K562 (cell line): ENCODE data around the gene SLC35F2. TPM values are rescaled to one million over a fixed set of nuclear protein-coding genes. Genes with fewer than 3 reads are reported as not detected.

Source experiments
- ATAC-seq: fragments of 200-7000 bp; cut with Tn5 transposase; 3 replicates; pipeline ENCODE4 v1.9.1; 2020; ENCODE audit warnings: moderate library complexity
- BruUV-seq: library from RNA; stranded (reverse); fragments of 400-500 nt; replicated peaks from 2 replicates; lab custom pipeline; 2021; lab: Mats Ljungman, UMichigan
- CTCF ChIA-PET: fragments of 300-600 bp; formaldehyde crosslinking; extraction: SDS; loops from one replicate; lab custom pipeline; 2021; ENCODE audit warnings: low intra/inter-chr PET ratio; lab: Yijun Ruan, JAX
- POLR2A ChIA-PET: fragments of 300-600, 350-650 bp; sonication (Branson Sonifier 250); formaldehyde crosslinking; extraction: SDS; loops from one replicate; lab custom pipeline; 2021; ENCODE audit warnings: antibody characterized with exemption, inconsistent platforms; lab: Yijun Ruan, JAX
- DNase-seq, 4 experiments: peaks; one replicate each; pipeline versions ENCODE4 v3.0.0 to v3.0.0-alpha.2; 2011 to 2018; ENCODE audit warnings: low spot score in 3 of 4, mixed read lengths in 3 of 4; ENCODE audit errors: extremely low read depth in 1 of 4
- FAIRE-seq: peaks from 2 replicates; lab custom pipeline; 2011; peaks lifted over from hg19 to GRCh38; lab: Jason Lieb, UNC
- H2AFZ ChIP-seq: 2 replicates; pipeline ENCODE4 v1.6.0; 2011; ENCODE audit warnings: low read depth, low read length, control low read depth, inconsistent platforms
- H3K27ac ChIP-seq: fragments of 200-600 bp; 3 replicates; pipeline ENCODE4 v1.8.0; 2011; ENCODE audit warnings: low read depth, mild to moderate bottlenecking, control low read depth, inconsistent platforms, low read length, moderate library complexity, mixed read lengths; ENCODE audit errors: extremely low read depth
- H3K27me3 ChIP-seq, 2 experiments: fragments of 300-600 bp in 1 of 2; 2 replicates in 1 of 2; 3 replicates in 1 of 2; pipeline versions ENCODE4 v1.6.0 to v1.8.0; 2011; ENCODE audit warnings: inconsistent platforms in 2 of 2, low read length in 2 of 2, mild to moderate bottlenecking in 1 of 2, mixed read lengths in 1 of 2, moderate library complexity in 1 of 2; ENCODE audit not compliant: control insufficient read depth in 2 of 2, insufficient read depth in 2 of 2
- H3K36me3 ChIP-seq: fragments of 300-600 bp; 3 replicates; pipeline ENCODE4 v1.8.0; 2011; ENCODE audit warnings: mild to moderate bottlenecking, low read length, inconsistent platforms; ENCODE audit not compliant: control insufficient read depth, insufficient read depth
- H3K4me1 ChIP-seq, 2 experiments: fragments of 200-600 bp in 1 of 2; replicated peaks in 1 of 2; 2 replicates in 1 of 2; 3 replicates in 1 of 2; pipeline versions ENCODE4 v1.5.1 to v1.8.0; 2011; ENCODE audit warnings: inconsistent platforms in 2 of 2, low read length in 2 of 2, mild to moderate bottlenecking in 1 of 2, mixed read lengths in 1 of 2, moderate library complexity in 1 of 2; ENCODE audit not compliant: control insufficient read depth in 2 of 2, insufficient read depth in 2 of 2
- H3K4me2 ChIP-seq: 2 replicates; pipeline ENCODE4 v1.6.1; 2011; ENCODE audit warnings: low read length, control low read depth, inconsistent platforms, mixed read lengths; ENCODE audit not compliant: insufficient read depth
- H3K4me3 ChIP-seq: fragments of 200-600 bp; sonication (generic), shearing (Covaris generic); 2 replicates; pipeline ENCODE4 v1.5.1; 2016; ENCODE audit warnings: control low read depth, inconsistent platforms
- H3K79me2 ChIP-seq: fragments of 200-600 bp; 3 replicates; pipeline ENCODE4 v1.8.0; 2011; ENCODE audit warnings: low read length, inconsistent platforms; ENCODE audit not compliant: control insufficient read depth, insufficient read depth
- H3K9ac ChIP-seq, 2 experiments: 2 replicates each; pipeline versions ENCODE4 v1.6.0 to v1.6.1; 2011; ENCODE audit warnings: low read depth in 2 of 2, low read length in 2 of 2, control low read depth in 1 of 2, inconsistent platforms in 1 of 2, mild to moderate bottlenecking in 1 of 2, mixed read lengths in 1 of 2; ENCODE audit not compliant: insufficient read depth in 1 of 2
- H3K9me1 ChIP-seq: one replicate; pipeline ENCODE4 v1.6.0; 2011; ENCODE audit warnings: inconsistent platforms, mild to moderate bottlenecking, low read length, moderate library complexity; ENCODE audit not compliant: control insufficient read depth, insufficient read depth
- H3K9me3 ChIP-seq: replicated peaks from 2 replicates; pipeline ENCODE4 v1.5.1; 2011; ENCODE audit warnings: low read depth, low read length, inconsistent platforms; ENCODE audit not compliant: control insufficient read depth, insufficient read depth
- H4K20me1 ChIP-seq: replicated peaks from 2 replicates; pipeline ENCODE4 v1.6.1; 2011; ENCODE audit warnings: low read length, inconsistent platforms, mixed read lengths; ENCODE audit not compliant: control insufficient read depth, insufficient read depth
- HMG20B ChIP-seq: fragments of 250-450 bp; sonication (Bioruptor Pico); IDR thresholded peaks from 2 replicates; pipeline ENCODE4 v1.5.0; 2021; ENCODE audit warnings: mild to moderate bottlenecking
- NCOR1 ChIP-seq: fragments of 450-650 bp; IDR thresholded peaks from 2 replicates; pipeline ENCODE4 v1.6.1; 2016; ENCODE audit warnings: mild to moderate bottlenecking, moderate library complexity
- POLR2B ChIP-seq: fragments of 450-650 bp; IDR thresholded peaks from 2 replicates; pipeline ENCODE4 v1.6.1; 2018; ENCODE audit warnings: low read depth; ENCODE audit not compliant: partially characterized antibody
- THAP12 ChIP-seq: fragments of 250-450 bp; sonication (Bioruptor Pico); IDR thresholded peaks from 2 replicates; pipeline ENCODE4 v1.9.0; 2021; ENCODE audit warnings: mild to moderate bottlenecking, inconsistent platforms
- ZNF280A ChIP-seq: fragments of 450-650 bp; IDR thresholded peaks from 2 replicates; pipeline ENCODE4 v1.6.1; 2018; ENCODE audit warnings: mild to moderate bottlenecking, low read depth; ENCODE audit not compliant: partially characterized antibody
- ZNF589 ChIP-seq: fragments of 200-800 bp; sonication (Bioruptor generic); IDR thresholded peaks from 2 replicates; pipeline ENCODE4 v1.6.1; 2016; ENCODE audit warnings: low read depth, missing genetic modification characterization, missing compliant biosample characterization
- ZNF668 ChIP-seq: fragments of 250-450 bp; sonication (Bioruptor Pico); IDR thresholded peaks from 2 replicates; pipeline ENCODE4 v1.8.0; 2022; ENCODE audit warnings: mild to moderate bottlenecking, inconsistent platforms
- WGBS: fragments of 100-300 bp; shearing (Covaris generic); methylation state at CpG from one replicate; pipeline ENCODE4 v1.1.6; 2016; ENCODE audit warnings: low coverage, mixed read lengths; ENCODE audit not compliant: insufficient coverage; ENCODE audit errors: missing lambda C conversion rate; 5-methylcytosine and 5-hydroxymethylcytosine counted together
- in situ Hi-C: fragments of 300-500 bp; cut with MboI; formaldehyde crosslinking; loops from 4 replicates; pipeline ENCODE4 v1.15.0; 2018; ENCODE audit warnings: inconsistent platforms, mixed read lengths
- intact Hi-C: fragments of 100-400 bp; cut with micrococcal nuclease; formaldehyde crosslinking; loops from 2 replicates; pipeline ENCODE4 v1.14.2; 2022
- polyA plus RNA-seq, 8 experiments: library from polyadenylated mRNA; depleted of rRNA in 4 of 8; stranded (reverse) in 5 of 8; unstranded in 3 of 8; fragments of >200 nt; fragmentation: Nextera tagmentation in 2 of 8; fragmentation: Illumina TruSeq in 1 of 8; extraction: Ambion mirVana in 2 of 8; extraction: Trizol in 1 of 8; gene quantifications; 2 replicates each; pipeline versions ENCODE4 v1.2.1 to v1.2.3, GENCODE V29; 2011 to 2014; ENCODE audit warnings: inconsistent platforms in 1 of 8, missing spikeins in 1 of 8
- total RNA-seq, 7 experiments: library from RNA; depleted of rRNA in 6 of 7; stranded (reverse); fragments of >200 nt in 6 of 7; fragmentation: Illumina TruSeq in 2 of 7; extraction: Trizol in 2 of 7; gene quantifications; 2 replicates each; pipeline versions ENCODE4 v1.2.1 to v1.2.3, GENCODE V29; 2011 to 2021; ENCODE audit warnings: low replicate concordance in 1 of 7

SLC35F2 gene
- total and polyA plus RNA-seq, 9 of the 15 experiments (the other 6 are each of a cell fraction or from before 2014, with no cell fraction given) = 28.6 to 63.9 (median 53.4) TPM

- TF ChIP-seq ZNF280A (no peak), NCOR1 (no peak), POLR2B (peak; percentile 60)
Measured at GRCh38 chr11:107858217-107859070, at the start of gene SLC35F2 (continued).

GRCh38 chr11:107908211-107908610 is 49.6 kb upstream of the SLC35F2 start:
- 4% methylated on average over 23 of the region's 23 CpGs for WGBS
- no peaks in the 10 kb centered on the region for H3K36me3 ChIP-seq

More at GRCh38 chr11:107908211-107908610, 49.6 kb upstream of the SLC35F2 start:
- intact Hi-C loops (no loop called here), in situ Hi-C loops (no loop called here)
- Histone ChIP-seq H2AFZ (no peak overlapping the region), H3K4me1 (no peaks in the 10 kb centered on the region), H3K4me3 (no peak overlapping the region), H3K27ac (no peak overlapping the region), H3K9me3 (no peaks in the 10 kb centered on the region), H3K4me2 (no peak overlapping the region), H4K20me1 (no peaks in the 10 kb centered on the region), H3K9ac (no peak overlapping the region), H3K79me2 (no peaks in the 10 kb centered on the region), H3K27me3 (peaks cover 12 to 21% of the 10 kb centered on the region in 2 experiments; a peak in 3 of 5 replicates), H3K9me1 (no peaks in the 10 kb centered on the region)
- TF ChIP-seq ZNF589 (CRISPR knock-in tag) = no peak
- no peak for TF ChIP-seq THAP12 (CRISPR knock-in tag)
- TF ChIP-seq HMG20B = no peak
- TF ChIP-seq ZNF668 (CRISPR knock-in tag) = no peak
- FAIRE-seq (no peak), ATAC-seq (no peak), DNase-seq (no peak)
- ChIA-PET POLR2A (no interaction called here), CTCF (no interaction called here)
- BruUV-seq = no TSS peak
